ENCODE measurements around the gene ATAD5. TPM values are rescaled to one million over a fixed set of nuclear protein-coding genes. Genes with fewer than 3 reads are reported as not detected.

The ATAD5 gene
- total RNA-seq, 1 experiment from 2014 or later, result 14.1 TPM

GRCh38 chr17:30827082-30827481 is 4.7 kb upstream of the ATAD5 start:
- peaks cover 26% of the 10 kb centered on the region for H3K79me2 ChIP-seq (ENCODE audit: low read depth)
- peaks cover 16% of the 10 kb centered on the region; the same call in 1 of the 2 replicates for H3F3A ChIP-seq (ENCODE audit: insufficient read depth, low read depth)
- no peak for DNase-seq
- H3K9me3 ChIP-seq (ENCODE audit: insufficient read depth, low read depth), result no peaks in the 10 kb centered on the region
- no peak for TF ChIP-seq EZH2 (IDR thresholded peaks at IDR 0.05; ENCODE audit: low read depth)
- TF ChIP-seq, protein P1, sequence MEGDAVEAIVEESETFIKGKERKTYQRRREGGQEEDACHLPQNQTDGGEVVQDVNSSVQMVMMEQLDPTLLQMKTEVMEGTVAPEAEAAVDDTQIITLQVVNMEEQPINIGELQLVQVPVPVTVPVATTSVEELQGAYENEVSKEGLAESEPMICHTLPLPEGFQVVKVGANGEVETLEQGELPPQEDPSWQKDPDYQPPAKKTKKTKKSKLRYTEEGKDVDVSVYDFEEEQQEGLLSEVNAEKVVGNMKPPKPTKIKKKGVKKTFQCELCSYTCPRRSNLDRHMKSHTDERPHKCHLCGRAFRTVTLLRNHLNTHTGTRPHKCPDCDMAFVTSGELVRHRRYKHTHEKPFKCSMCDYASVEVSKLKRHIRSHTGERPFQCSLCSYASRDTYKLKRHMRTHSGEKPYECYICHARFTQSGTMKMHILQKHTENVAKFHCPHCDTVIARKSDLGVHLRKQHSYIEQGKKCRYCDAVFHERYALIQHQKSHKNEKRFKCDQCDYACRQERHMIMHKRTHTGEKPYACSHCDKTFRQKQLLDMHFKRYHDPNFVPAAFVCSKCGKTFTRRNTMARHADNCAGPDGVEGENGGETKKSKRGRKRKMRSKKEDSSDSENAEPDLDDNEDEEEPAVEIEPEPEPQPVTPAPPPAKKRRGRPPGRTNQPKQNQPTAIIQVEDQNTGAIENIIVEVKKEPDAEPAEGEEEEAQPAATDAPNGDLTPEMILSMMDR (conservative IDR thresholded peaks at IDR 0.05), result no peak
- CTCF ChIA-PET, result interaction anchor here (0.6 kb wide), 1 partner anchor 133 kb away, joined by 3 read pairs; no protein-coding TSS in a partner anchor
- H3K27me3 ChIP-seq (ENCODE audit: insufficient read depth, low read depth), result no peaks in the 10 kb centered on the region
- BruUV-seq (replicated peaks), result no TSS peak
- peaks cover 40% of the 10 kb centered on the region for H3K4me1 ChIP-seq (replicated peaks; ENCODE audit: insufficient read depth)
- no peaks in the 10 kb centered on the region for H3K36me3 ChIP-seq (ENCODE audit: low read depth)
- H3K4me3 ChIP-seq, result no peak overlapping the region
- POLR2A ChIA-PET (ENCODE audit: unreplicated experiment), result interaction anchor here (0.6 kb wide), 1 partner anchor 19 kb away, joined by 6 read pairs; no protein-coding TSS in a partner anchor
- intact Hi-C loops (cut with micrococcal nuclease; ENCODE audit: unreplicated experiment), result no loop called here
- H4K20me1 ChIP-seq (ENCODE audit: insufficient read depth), result no peaks in the 10 kb centered on the region
- H3K27ac ChIP-seq, result no peak overlapping the region
- no peak overlapping the region for H2AFZ ChIP-seq
- H3K9me2 ChIP-seq (ENCODE audit: insufficient read depth), result no peaks in the 10 kb centered on the region
- H3K4me2 ChIP-seq, result no peak overlapping the region

GRCh38 chr17:30829022-30829421 is 2.7 kb upstream of the ATAD5 start:
- intact Hi-C loops (cut with micrococcal nuclease; ENCODE audit: unreplicated experiment), result no loop called here
- Histone ChIP-seq H3K9me2 (ENCODE audit: insufficient read depth) (no peaks in the 10 kb centered on the region), H3K4me1 (replicated peaks; ENCODE audit: insufficient read depth) (peaks cover 42% of the 10 kb centered on the region), H3K27me3 (ENCODE audit: insufficient read depth, low read depth) (no peaks in the 10 kb centered on the region), H3K27ac (no peak overlapping the region), H3K9me3 (ENCODE audit: insufficient read depth, low read depth) (no peaks in the 10 kb centered on the region), H3K36me3 (ENCODE audit: low read depth) (no peaks in the 10 kb centered on the region), H3K4me3 (no peak overlapping the region), H4K20me1 (ENCODE audit: insufficient read depth) (no peaks in the 10 kb centered on the region), H3K4me2 (no peak overlapping the region), H2AFZ (no peak overlapping the region), H3K79me2 (ENCODE audit: low read depth) (peaks cover 26% of the 10 kb centered on the region), H3F3A (ENCODE audit: insufficient read depth, low read depth) (peaks cover 13% of the 10 kb centered on the region; the same call in 1 of the 2 replicates)
- ChIA-PET CTCF (no interaction called here), POLR2A (ENCODE audit: unreplicated experiment) (no interaction called here)
- TF ChIP-seq, protein P1 (conservative IDR thresholded peaks at IDR 0.05), result no peak
- no peak for TF ChIP-seq EZH2 (IDR thresholded peaks at IDR 0.05; ENCODE audit: low read depth)
- BruUV-seq (replicated peaks), result no TSS peak
- DNase-seq, result no peak

GRCh38 chr17:30831257-30831656 is 509 bp upstream of the ATAD5 start:
- TF ChIP-seq, protein P1 (conservative IDR thresholded peaks at IDR 0.05), result no peak
- TF ChIP-seq EZH2 (IDR thresholded peaks at IDR 0.05; ENCODE audit: low read depth), result no peak
- ChIA-PET POLR2A (ENCODE audit: unreplicated experiment) (interaction anchor here (0.6 kb wide), 1 partner anchor 587 kb away, joined by 4 read pairs; no protein-coding TSS in a partner anchor), CTCF (interaction anchor here (0.9 kb wide), 1 partner anchor 334 kb away, joined by 3 read pairs; no protein-coding TSS in a partner anchor)
- Histone ChIP-seq H3K4me2 (peak overlapping the region; percentile 93), H3K9me2 (ENCODE audit: insufficient read depth) (no peaks in the 10 kb centered on the region), H3K4me3 (peak overlapping the region; percentile 79), H2AFZ (peak overlapping the region; percentile 96), H3K79me2 (ENCODE audit: low read depth) (peaks cover 37% of the 10 kb centered on the region), H3K36me3 (ENCODE audit: low read depth) (no peaks in the 10 kb centered on the region), H3K27me3 (ENCODE audit: insufficient read depth, low read depth) (no peaks in the 10 kb centered on the region), H4K20me1 (ENCODE audit: insufficient read depth) (no peaks in the 10 kb centered on the region), H3F3A (ENCODE audit: insufficient read depth, low read depth) (peaks cover 6% of the 10 kb centered on the region), H3K27ac (peak overlapping the region; percentile 35; the same call in 1 of the 2 replicates), H3K4me1 (replicated peaks; ENCODE audit: insufficient read depth) (peaks cover 26% of the 10 kb centered on the region), H3K9me3 (ENCODE audit: insufficient read depth, low read depth) (no peaks in the 10 kb centered on the region)
- no peak for DNase-seq
- TSS peak; percentile 61 for BruUV-seq (replicated peaks)
- intact Hi-C loops (cut with micrococcal nuclease; ENCODE audit: unreplicated experiment), result no loop called here

Measured in PC-9 (cell line).